CD4-positive, alpha-beta T cell treated with Interleukin-1 beta for 1 hour (primary cell): Measurements from ENCODE around the gene ARFGEF3.
"Not testable (repeated sequence)": the region's sequence is repeated elsewhere in the genome, so short reads cannot be mapped to it uniquely, and the experiment has no call there.

Experiments used
- DNase-seq, 2 donors: peaks; one replicate each; pipeline ENCODE4 v3.0.0-alpha.2; 2020 to 2022

ARFGEF3 gene

DNA sequence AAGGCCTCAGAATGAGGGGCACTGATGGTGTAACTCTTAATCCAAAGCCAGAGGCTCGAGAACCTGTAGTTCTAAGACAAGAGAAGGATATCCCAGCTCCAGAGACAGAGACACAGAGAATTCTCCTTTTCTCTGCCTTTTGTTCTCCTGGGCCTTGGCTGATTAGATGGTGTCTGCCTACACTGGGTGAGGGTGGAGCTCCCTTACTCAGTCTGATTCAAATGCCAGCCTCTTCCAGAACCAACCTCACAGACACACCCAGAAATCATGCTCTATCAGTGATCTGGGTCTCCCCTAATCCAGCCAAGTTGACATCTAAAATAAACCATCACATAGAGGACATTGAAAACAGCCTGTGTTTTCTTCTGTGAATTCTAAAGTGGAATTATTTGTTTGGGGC lies 148.0 kb downstream of the ARFGEF3 start:
- DNase-seq = no peak

DNA sequence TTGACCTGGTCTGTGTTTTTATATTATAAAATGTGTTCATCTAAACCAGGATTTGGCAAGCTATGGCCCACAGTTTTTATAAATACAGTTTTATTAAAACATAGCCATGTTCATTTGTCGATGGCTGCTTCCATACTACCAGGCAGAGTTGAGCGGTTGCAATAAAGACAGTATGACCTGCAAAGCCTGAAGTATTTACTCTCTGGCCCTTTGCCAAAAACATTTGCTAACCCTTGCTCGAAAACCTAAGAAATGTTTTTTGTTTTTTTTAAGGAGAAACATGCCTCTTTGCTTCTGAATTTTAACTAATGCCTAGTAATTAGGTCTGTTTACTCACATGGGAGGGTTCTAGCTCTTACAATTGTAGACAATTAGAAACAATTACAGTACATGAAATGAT lies 148.6 kb downstream of the ARFGEF3 start:
- DNase-seq = no peak

DNA sequence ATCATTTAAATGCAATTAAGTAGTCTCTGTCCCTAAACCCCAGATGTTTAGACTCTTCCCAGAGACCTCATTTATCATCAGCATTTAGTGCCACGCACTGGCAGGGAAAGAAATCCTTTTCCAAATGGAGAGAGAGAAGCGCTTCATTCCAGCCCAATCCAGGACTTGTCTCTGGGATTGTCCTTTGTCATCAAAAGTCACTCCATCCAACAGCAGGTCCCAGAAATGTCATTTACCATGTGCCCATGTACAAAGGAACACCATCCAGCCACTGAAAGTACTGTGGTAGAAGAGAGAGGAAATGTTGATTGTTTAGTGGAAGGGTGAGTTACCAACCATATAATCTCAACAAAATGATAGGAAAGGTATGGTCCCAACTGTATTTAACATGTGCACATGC lies 149.1 kb downstream of the ARFGEF3 start:
- DNase-seq = no peak

DNA sequence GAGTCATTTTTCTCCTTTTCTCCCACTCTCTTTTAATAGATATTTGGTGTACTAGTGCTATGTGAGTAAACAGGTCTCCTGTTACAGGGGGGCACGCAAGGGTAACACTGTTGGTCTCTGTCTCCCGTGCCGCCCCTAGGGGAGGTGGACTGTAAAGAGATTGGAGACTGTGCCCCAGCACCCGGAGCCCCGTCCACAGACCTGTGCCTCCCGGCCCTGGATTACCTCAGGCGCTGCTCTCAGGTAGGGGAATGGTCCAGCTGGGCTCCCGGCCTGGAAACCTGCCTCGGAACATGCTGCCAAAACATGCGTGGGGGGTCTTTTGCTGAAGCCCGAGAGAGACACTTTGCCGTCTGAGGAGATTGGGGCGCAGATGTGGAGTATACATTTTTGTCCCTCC lies 149.5 kb downstream of the ARFGEF3 start:
- DNase-seq = no peak

DNA sequence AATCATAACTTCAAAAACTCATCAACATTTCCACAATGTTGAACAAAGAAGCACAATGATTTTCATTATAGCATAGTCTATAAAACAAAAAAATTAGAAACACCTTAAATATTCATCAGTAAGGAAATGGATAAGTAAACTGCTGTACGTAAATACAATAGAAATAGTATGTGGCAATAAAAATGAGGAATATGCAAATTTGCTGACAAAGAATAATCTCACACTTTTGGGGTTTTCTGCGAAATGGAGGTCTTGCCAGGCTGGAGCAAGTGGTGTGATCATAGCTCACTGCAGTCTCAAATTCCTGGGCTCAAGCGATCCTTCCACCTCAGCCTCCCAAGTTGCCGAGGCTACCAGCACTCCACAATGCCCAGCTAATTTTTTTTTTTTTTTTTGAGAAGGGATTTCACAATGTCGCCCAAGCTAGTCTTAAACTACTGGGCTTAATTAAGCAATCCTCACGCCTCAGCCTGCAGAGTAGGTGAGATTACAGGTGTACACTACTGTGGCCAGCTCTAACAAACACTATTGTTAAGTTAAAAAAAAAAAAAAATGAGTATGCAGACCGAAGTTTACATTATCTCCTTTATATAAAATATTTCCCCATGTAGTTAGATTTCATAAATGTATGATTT lies 157.1 kb downstream of the ARFGEF3 start:
- no peak for DNase-seq

DNA sequence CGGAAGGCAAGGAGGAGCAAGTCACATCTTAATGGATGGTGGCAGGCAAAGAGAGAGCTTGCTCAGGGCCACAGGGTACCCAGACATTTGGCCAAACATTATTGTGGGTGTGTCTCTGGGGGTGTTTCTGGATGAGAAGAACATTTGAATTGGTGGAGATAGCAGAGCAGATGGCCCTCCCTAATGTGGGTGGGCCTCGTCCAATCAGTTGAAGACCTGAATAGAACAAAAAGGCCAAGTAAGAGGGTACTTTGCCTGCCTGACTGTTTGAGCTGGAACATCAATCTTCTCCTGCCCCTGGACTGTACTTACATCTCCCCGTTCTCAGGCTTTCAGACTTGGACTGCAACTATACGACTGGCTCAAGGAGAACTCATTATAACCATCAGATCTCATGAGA lies 160.2 kb downstream of the ARFGEF3 start:
- DNase-seq = no peak

DNA sequence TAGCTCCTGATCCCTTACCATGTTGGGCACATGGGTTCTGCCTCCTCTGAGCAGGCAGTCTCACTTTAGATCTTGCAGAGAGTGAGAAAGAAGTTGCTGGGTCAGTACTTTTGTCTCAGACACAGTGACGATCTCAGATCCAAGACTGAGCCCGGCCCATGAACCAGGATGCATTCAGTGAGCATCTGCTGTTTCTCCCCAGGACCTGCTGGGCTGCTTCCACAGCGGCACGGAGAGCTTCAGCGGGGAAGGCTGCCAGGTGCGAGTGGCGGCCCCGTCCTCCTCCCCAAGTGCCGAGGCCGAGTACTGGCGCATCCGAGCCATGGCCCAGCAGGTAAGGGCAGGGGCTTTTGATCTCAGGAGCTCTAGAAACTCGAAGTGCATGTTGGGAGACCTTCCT lies 162.1 kb downstream of the ARFGEF3 start:
- no peak for DNase-seq

DNA sequence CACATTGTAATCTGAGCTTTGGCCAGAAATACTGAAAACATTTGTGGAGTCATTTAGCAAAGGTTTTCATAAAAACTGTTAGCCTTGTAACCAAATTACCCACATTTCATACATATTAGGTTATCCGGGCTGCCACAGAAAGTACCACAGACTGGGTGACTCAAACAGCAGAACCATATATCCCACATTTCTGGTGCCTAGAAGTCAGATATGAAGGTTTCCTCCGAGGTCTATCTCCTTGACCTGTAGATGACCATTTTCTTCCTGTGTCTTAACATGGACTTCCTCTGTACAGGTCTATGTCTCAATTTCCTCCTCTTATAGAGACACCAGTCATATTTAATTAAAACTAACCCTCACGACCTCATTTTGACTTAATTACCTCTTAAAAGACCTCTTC lies 166.5 kb downstream of the ARFGEF3 start:
- no peak for DNase-seq

DNA sequence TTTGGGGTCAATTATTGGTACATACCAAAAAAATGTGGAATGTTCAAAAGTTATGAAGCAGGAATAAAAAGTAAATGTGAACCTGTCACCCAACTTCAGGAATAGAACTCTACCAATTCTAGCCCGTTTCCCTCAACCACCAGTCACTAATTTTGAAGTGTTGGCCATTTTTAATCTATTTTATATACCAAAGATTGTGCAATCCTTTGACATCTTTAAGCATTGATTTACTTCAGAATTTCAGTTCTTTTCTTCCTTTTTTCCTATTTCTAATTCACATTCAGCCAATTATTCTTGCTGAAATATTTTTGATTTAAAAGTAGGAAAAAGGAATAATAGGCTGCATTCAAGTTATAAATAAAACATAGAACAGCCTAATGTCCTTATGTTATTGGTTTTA lies 169.0 kb downstream of the ARFGEF3 start:
- DNase-seq = no peak

DNA sequence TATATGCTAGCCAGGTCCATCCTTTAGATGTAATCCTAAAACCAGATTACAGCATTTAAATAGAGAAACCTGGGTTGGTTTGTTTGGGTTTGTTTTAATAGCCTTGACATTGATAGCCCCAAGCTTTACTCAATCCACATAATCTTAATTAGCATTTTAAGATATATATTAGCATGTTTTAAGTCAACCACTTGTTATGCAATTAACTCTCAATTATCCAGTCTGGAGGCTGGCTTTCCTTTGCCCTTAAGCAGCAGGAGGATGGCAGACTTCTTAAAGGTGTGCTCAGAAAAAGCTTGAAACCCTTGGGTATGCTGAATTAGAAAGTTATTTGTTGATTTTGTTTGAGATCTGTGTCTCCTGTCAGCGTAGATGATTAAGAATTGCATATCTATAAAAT lies 169.7 kb downstream of the ARFGEF3 start:
- no peak for DNase-seq

DNA sequence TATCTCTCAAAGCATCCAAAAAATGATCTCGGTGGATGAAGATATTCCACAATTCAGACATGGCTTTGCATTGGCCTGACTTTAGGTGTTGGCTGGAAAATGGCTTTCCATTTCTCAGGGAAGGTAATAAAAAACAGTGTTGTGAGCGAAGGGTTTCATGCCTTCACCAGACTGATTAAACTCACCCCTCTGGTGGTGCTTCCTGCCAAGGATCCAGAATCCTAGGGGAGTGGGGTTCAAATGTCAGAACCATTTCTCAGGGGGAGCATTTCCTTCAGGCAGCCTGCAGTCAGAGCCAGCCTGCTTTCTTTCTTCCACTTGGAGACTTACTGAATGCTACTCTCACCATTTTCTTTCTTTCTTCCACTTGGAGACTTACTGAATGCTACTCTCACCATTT lies 170.2 kb downstream of the ARFGEF3 start:
- DNase-seq = no peak

DNA sequence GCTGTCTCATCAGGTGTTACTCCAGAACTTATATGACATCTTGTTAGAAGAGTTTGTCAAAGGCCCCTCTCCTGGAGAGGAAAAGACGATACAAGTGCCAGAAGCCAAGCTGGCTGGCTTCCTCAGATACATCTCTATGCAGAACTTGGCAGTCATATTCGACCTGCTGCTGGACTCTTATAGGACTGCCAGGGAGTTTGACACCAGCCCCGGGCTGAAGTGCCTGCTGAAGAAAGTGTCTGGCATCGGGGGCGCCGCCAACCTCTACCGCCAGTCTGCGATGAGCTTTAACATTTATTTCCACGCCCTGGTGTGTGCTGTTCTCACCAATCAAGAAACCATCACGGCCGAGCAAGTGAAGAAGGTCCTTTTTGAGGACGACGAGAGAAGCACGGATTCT lies 172.3 kb downstream of the ARFGEF3 start:
- no peak for DNase-seq

DNA sequence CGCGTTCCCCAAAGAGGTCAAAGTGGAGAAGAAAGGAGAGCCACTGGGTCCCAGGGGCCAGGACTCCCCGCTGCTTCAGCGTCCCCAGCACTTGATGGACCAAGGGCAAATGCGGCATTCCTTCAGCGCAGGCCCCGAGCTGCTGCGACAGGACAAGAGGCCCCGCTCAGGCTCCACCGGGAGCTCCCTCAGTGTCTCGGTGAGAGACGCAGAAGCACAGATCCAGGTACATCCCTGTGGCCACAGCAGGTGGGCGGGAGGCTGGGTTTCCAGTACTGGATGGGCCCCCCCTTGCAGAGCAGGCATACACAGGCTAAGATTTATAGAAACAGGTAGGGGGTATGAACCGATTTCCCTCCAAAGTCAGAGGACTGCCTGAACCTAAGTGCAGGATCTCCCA lies 173.2 kb downstream of the ARFGEF3 start:
- DNase-seq = no peak

DNA sequence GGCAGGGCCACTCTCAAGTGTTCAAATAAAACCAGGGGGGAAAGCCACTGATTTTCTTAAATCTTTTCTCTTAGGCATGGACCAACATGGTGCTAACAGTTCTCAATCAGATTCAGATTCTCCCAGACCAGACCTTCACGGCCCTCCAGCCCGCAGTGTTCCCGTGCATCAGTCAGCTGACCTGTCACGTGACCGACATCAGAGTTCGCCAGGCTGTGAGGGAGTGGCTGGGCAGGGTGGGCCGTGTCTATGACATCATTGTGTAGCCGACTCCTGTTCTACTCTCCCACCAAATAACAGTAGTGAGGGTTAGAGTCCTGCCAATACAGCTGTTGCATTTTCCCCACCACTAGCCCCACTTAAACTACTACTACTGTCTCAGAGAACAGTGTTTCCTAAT lies 174.5 kb downstream of the ARFGEF3 start:
- no peak for DNase-seq

DNA sequence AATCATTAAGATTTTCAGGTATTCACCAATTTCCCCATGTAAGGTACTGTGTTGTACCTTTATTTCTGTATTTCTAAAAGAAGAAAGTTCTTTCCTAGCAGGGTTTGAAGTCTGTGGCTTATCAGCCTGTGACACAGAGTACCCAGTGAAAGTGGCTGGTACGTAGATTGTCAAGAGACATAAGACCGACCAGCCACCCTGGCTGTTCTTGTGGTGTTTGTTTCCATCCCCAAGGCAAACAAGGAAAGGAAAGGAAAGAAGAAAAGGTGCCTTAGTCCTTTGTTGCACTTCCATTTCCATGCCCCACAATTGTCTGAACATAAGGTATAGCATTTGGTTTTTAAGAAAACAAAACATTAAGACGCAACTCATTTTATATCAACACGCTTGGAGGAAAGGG lies 175.3 kb downstream of the ARFGEF3 start:
- DNase-seq = no peak

DNA sequence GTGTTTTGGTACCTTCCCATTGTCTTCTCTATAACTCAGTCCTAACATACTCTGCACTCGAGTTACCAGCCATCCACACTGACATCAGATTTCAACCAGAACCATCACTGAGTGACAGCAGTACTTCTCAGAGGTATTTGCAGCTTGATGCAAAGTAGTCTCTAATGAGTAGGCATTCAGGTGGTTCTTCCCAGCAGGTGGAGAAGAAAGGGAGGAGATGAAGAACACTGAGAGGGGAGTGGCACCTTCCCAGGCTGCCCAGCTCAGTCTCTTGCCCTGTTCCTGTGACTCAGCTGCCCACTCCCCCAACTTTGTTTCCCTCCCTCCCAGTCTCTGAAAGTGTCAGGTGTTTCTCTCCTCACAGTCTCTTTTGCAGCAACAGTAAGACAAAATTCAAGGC lies 177.3 kb downstream of the ARFGEF3 start:
- DNase-seq = no peak

DNA sequence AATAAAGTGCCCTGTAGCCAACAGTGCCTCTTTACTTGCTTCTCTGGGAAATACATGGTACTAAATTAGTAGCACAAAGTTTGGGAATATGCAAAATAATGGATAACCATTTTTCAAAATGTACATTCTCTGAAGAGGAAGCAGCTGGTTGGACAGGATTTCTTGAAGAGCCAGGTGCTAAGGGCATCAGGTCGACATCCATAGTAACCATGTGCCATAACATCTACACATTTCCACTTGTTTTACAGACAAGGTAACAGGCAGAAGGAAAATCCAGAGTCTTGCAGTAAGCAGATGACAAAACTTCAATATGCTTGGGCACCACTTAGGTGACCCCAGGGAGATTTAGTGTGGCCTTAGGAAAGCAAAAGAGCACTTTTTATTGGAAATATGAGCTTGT lies 179.4 kb downstream of the ARFGEF3 start:
- DNase-seq = no peak

DNA sequence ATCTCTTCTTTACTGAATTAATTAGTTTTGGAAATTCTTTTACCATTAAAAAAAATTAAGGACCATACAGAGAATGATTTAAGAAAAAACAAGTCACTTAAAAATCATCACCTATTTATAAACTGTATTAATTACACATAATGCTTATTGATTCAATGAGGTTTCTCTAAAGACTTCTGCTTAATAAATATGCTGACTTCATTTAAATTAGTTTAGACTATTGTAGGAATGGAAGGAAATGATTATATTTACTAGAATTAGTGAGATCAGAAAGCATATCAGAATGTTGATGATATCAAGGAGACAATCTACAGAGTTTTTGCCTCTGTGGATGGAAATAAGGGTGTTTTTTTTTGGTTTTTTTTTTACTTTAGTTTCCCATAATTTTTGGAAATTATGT lies 181.4 kb downstream of the ARFGEF3 start:
- no peak for DNase-seq

DNA sequence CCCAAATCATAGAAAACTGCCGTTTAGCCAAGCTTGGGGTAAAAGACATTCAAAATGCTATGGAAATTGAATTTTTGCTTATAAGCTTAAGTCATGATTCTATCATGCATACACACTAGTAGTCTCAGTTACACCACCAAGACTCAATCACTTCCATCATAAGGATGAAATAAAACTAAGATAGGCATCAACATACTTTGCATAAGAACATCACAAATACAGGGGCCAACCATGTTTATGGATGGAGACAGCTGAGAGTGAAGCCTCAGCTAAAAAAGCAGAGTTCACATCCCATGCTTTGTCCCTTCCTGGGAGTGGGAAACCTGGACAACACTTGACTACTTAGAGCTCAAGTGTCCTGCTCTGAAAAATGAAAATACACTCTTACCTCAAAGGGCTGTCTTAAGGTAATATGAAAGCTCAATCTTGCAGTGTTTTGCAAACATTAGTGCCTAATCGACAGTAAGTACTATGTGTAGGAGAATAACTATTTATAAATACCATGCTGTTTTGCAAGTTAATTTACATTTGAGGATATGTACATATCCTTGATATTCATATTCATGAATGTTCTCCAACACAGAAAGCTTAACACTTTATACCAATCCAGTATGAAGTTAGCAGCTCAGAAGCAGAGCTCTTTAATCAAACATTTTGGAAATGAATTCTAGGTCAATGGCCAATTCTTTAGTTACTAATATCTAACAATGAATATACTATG lies 184.0 kb downstream of the ARFGEF3 start:
- no peak for DNase-seq

DNA sequence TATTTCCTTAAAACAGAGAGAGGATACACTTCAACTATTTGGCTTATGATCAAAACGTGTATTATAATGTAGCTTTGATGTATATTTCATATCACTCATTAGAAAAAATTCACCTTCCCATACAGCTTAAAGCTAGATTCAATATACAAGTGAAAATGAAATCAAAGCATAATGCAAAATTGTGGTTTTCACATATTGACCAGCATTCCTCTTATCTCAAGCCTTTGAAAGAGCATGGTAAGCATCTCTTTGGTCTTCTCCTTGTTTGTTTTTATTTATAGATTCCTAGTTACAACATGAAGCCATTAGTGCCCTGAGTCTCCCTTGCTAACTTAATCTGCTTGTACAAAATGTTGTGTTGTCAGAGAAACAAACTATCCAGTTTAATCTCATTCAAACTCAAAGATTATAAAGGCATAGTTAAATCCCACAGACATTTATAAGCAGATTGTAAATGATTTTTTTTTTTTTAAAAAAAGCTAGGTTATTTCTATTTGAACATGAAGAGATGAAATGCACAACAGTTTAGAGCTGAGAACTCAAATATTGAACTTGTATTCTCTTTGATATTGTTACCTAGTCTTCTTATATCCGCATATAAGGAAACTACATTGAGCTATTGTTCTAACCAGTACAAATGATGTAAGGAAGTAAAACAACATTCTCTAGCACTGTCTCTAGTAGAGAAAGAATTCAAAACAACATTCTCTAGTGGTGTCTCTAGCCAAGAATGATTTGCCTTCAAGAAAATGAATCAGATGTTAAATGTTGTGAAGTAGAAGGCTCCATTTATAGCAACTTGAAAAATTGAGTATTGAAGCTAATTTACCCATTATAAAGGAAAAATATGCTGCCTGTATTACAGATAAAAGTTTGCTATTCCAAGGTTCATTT lies 184.8 kb downstream of the ARFGEF3 start:
- no peak for DNase-seq

DNA sequence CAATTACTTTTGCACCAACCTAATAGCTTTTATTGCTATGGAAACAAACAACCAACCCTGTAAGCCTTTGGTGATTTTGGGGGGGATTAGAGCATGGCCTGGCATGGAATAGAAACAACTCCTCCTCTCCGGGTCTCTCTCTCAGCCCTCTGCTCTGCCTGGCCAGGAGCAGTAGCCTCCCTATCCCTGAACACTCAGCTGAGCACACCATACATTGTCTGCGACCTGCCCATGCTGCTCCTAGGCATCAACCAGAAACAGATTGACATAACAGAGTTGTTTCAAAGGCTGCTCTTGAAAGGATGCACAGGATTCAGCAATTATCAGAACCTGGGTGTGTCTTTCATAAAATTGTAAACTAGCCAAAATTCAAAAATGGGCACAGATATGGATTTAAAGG lies 186.1 kb downstream of the ARFGEF3 start:
- no peak for DNase-seq

DNA sequence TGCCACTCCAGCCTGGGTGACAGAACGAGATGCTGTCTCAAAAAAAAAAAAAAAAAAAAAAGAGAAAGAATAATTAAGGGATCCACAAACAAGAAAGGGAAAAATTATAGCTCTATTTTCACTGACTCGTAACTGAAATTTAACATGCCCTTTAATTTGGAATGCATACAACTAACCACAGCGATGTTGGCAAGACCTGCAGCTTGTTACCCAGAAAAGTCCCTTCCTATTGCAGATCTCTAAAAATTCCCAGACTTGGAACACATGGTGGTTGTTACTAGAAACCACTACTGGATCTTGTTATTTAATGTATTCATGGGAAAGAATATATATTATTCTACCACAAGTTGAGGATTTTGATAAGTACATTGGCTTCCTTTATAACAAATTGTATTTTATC lies 188.2 kb downstream of the ARFGEF3 start:
- DNase-seq = no peak

DNA sequence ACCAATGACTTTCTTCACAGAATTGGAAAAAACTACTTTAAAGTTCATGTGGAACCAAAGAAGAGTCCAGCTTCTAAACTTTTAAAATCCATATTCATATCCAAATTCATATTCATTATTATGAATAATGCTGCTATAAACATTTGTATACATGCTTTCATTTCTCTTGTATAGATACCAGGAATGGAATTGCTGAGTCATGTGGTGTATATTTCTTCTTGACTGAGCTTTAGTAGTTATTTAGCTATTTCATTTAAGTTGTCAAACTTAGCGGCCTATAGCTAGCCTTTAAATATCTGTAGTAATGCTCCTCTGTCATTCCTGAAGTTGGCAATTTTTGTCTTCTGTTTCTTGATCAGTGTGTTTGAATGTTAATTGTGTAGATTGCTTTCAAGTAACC lies 196.2 kb downstream of the ARFGEF3 start:
- no peak for DNase-seq

DNA sequence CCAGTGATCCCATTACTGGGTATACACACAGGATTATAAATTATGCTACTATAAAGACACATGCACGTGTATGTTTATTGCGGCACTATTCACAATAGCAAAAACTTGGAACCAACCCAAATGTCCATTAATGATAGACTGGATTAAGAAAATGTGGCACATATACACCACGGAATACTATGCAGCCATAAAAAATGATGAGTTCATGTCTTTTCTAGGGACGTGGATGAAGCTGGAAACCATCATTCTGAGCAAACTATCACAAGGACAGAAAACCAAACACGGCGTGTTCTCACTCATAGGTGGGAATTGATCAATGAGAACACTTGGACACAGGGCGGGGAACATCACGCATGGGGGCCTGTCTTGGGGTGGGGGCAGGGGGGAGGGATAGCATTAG lies 206.9 kb downstream of the ARFGEF3 start:
- DNase-seq = not testable (repeated sequence)
